Gastroesophageal sphincter (tissue), 3 donors: ENCODE results near the gene SLC8A1.

Source experiments
- POLR2A ChIP-seq, 2 donors: fragments of 450-650 bp; IDR thresholded peaks; one replicate each; pipeline ENCODE4 v1.6.1; 2017; ENCODE audit warnings: antibody characterized with exemption in 2 of 2, mild to moderate bottlenecking in 2 of 2, moderate library complexity in 1 of 2
- POLR2AphosphoS5 ChIP-seq: sonication (generic); formaldehyde crosslinking; IDR thresholded peaks from one replicate; pipeline ENCODE4 v1.6.1; 2017; ENCODE audit warnings: antibody characterized with exemption
- TF ChIP-seq, protein P1 (sequence below), 4 experiments: fragments of 200-600 bp in 2 of 4; fragments of 450-650 bp in 2 of 4; sonication (generic) in 1 of 4; IDR thresholded peaks; one replicate each; pipeline ENCODE4 v1.5.1; 2017 to 2019; ENCODE audit warnings: antibody characterized with exemption in 4 of 4, mild to moderate bottlenecking in 2 of 4, moderate library complexity in 2 of 4

DNA sequence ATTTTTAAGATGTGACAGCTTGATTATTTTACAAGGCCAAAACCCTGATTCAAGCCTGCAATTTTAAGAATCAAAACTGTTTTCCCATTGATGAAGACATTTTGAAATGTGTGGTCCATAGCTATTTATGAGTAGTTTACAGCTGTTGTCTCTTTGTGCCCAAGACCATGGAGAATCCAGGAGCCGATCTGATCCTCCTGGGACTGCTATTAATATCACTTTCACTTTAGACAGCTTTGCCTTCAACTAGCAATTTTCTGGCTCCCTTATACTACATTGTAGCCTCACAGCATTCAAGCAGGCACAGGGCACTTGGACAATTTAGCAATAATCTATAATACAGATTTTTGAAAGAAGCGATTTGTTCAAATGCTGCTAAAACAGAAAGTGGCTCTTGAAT is 172.9 kb downstream of the SLC8A1 start:
- no peak for TF ChIP-seq POLR2A (IDR thresholded peaks at IDR 0.05)
- TF ChIP-seq, protein P1, sequence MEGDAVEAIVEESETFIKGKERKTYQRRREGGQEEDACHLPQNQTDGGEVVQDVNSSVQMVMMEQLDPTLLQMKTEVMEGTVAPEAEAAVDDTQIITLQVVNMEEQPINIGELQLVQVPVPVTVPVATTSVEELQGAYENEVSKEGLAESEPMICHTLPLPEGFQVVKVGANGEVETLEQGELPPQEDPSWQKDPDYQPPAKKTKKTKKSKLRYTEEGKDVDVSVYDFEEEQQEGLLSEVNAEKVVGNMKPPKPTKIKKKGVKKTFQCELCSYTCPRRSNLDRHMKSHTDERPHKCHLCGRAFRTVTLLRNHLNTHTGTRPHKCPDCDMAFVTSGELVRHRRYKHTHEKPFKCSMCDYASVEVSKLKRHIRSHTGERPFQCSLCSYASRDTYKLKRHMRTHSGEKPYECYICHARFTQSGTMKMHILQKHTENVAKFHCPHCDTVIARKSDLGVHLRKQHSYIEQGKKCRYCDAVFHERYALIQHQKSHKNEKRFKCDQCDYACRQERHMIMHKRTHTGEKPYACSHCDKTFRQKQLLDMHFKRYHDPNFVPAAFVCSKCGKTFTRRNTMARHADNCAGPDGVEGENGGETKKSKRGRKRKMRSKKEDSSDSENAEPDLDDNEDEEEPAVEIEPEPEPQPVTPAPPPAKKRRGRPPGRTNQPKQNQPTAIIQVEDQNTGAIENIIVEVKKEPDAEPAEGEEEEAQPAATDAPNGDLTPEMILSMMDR (IDR thresholded peaks at IDR 0.05), result no peak
- no peak for TF ChIP-seq POLR2AphosphoS5
